Stimulated activated memory B cell treated with anti-CD40 and anti-IgM and Interleukin-4, amounts not matched to agents 10 μg/mL and 1 μg/mL and 100 μg/mL, for 72 hours (primary cell): ENCODE data around the gene EFNB2.

Experiments used
- ATAC-seq: fragments of 150-1000 bp; cut with Tn5 transposase; 2 replicates; pipeline ENCODE4 v1.10.0; 2021
- H3K27ac Mint-ChIP-seq: one replicate; pipeline ENCODE4 v1.8.0; 2022; ENCODE audit warnings: mild to moderate bottlenecking, mixed read lengths
- H3K27me3 Mint-ChIP-seq: one replicate; pipeline ENCODE4 v1.8.0; 2022; ENCODE audit warnings: mixed read lengths
- H3K36me3 Mint-ChIP-seq: one replicate; pipeline ENCODE4 v1.8.0; 2022; ENCODE audit warnings: mixed read lengths
- H3K4me1 Mint-ChIP-seq: one replicate; pipeline ENCODE4 v1.8.0; 2022; ENCODE audit warnings: mixed read lengths
- H3K4me3 Mint-ChIP-seq: one replicate; pipeline ENCODE4 v1.8.0; 2022; ENCODE audit warnings: mild to moderate bottlenecking, moderate library complexity, mixed read lengths
- H3K9me3 Mint-ChIP-seq: one replicate; pipeline ENCODE4 v1.8.0; 2022; ENCODE audit warnings: mixed read lengths

EFNB2 gene

GRCh38 chr13:106535552-106536243 lies at the start of gene EFNB2:
Gene EFNB2, minus strand, starts transcription at chr13:106535662. Its CDS starts 698 bp downstream, at chr13:106534964.
- peaks cover 27% of the 10 kb centered on the region for H3K27me3 Mint-ChIP-seq
- H3K9me3 Mint-ChIP-seq = no peaks in the 10 kb centered on the region
- H3K4me1 Mint-ChIP-seq = peaks cover 21% of the 10 kb centered on the region
- peaks cover 3% of the 10 kb centered on the region for H3K36me3 Mint-ChIP-seq
- peak within 1 kb of the TSS; percentile 85 for H3K4me3 Mint-ChIP-seq
- ATAC-seq = peak; percentile 98
- peak within 1 kb of the TSS; percentile 38 for H3K27ac Mint-ChIP-seq

GRCh38 chr13:106581225-106581624 lies 45.8 kb upstream of the EFNB2 start:
- Mint-ChIP-seq H3K9me3 (peaks cover 14% of the 10 kb centered on the region), H3K27ac (no peak overlapping the region), H3K36me3 (no peaks in the 10 kb centered on the region), H3K4me1 (no peaks in the 10 kb centered on the region), H3K4me3 (no peak overlapping the region), H3K27me3 (no peaks in the 10 kb centered on the region)
- no peak for ATAC-seq

- Mint-ChIP-seq H3K27ac (no peak overlapping the region), H3K9me3 (no peaks in the 10 kb centered on the region), H3K4me3 (no peak overlapping the region), H3K36me3 (peaks cover 5% of the 10 kb centered on the region), H3K27me3 (no peaks in the 10 kb centered on the region), H3K4me1 (no peaks in the 10 kb centered on the region)
- no peak for ATAC-seq
Measured at GRCh38 chr13:106575896-106576295, 40.4 kb upstream of the EFNB2 start.

- peaks cover 5% of the 10 kb centered on the region for H3K36me3 Mint-ChIP-seq
- ATAC-seq = no peak
- peaks cover 8% of the 10 kb centered on the region for H3K4me1 Mint-ChIP-seq
- H3K4me3 Mint-ChIP-seq = no peak overlapping the region
- H3K9me3 Mint-ChIP-seq = no peaks in the 10 kb centered on the region
- H3K27me3 Mint-ChIP-seq = no peaks in the 10 kb centered on the region
- no peak overlapping the region for H3K27ac Mint-ChIP-seq
Measured at GRCh38 chr13:106573868-106574267, 38.4 kb upstream of the EFNB2 start.

GRCh38 chr13:106573284-106573846 lies 37.9 kb upstream of the EFNB2 start:
- Mint-ChIP-seq H3K4me1 (peaks cover 8% of the 10 kb centered on the region), H3K27ac (no peak overlapping the region)
- no peak for ATAC-seq

GRCh38 chr13:106570299-106570852 lies 34.9 kb upstream of the EFNB2 start:
- peak; percentile 65 for ATAC-seq
- H3K4me1 Mint-ChIP-seq = peaks cover 23% of the 10 kb centered on the region
- H3K9me3 Mint-ChIP-seq = no peaks in the 10 kb centered on the region
- peak overlapping the region; percentile 42 for H3K4me3 Mint-ChIP-seq
- no peaks in the 10 kb centered on the region for H3K27me3 Mint-ChIP-seq
- H3K27ac Mint-ChIP-seq = no peak overlapping the region
- peaks cover 11% of the 10 kb centered on the region for H3K36me3 Mint-ChIP-seq

More at GRCh38 chr13:106573284-106573846, 37.9 kb upstream of the EFNB2 start:
- Mint-ChIP-seq H3K9me3 (no peaks in the 10 kb centered on the region), H3K27me3 (no peaks in the 10 kb centered on the region), H3K4me3 (no peak overlapping the region), H3K36me3 (peaks cover 5% of the 10 kb centered on the region)

GRCh38 chr13:106569233-106570095 lies 34.0 kb upstream of the EFNB2 start:
- no peaks in the 10 kb centered on the region for H3K9me3 Mint-ChIP-seq
- no peak overlapping the region for H3K4me3 Mint-ChIP-seq
- H3K27ac Mint-ChIP-seq = no peak overlapping the region
- H3K36me3 Mint-ChIP-seq = peaks cover 18% of the 10 kb centered on the region
- no peaks in the 10 kb centered on the region for H3K27me3 Mint-ChIP-seq
- H3K4me1 Mint-ChIP-seq = peaks cover 32% of the 10 kb centered on the region
- no peak for ATAC-seq

- Mint-ChIP-seq H3K4me3 (peak overlapping the region; percentile 96), H3K9me3 (no peaks in the 10 kb centered on the region), H3K27ac (peak overlapping the region; percentile 98), H3K27me3 (no peaks in the 10 kb centered on the region), H3K36me3 (peaks cover 15% of the 10 kb centered on the region), H3K4me1 (peaks cover 43% of the 10 kb centered on the region)
- ATAC-seq = peak; percentile 42
Measured at GRCh38 chr13:106568299-106569003, 33.0 kb upstream of the EFNB2 start.

- peaks cover 15% of the 10 kb centered on the region for H3K36me3 Mint-ChIP-seq
- H3K4me3 Mint-ChIP-seq = peak within 1 kb of the TSS; percentile 96
- H3K4me1 Mint-ChIP-seq = peaks cover 49% of the 10 kb centered on the region
- H3K9me3 Mint-ChIP-seq = no peaks in the 10 kb centered on the region
- H3K27ac Mint-ChIP-seq = peak within 1 kb of the TSS; percentile 98
- ATAC-seq = peak; percentile 91
- no peaks in the 10 kb centered on the region for H3K27me3 Mint-ChIP-seq
Measured at GRCh38 chr13:106567474-106568298, 32.2 kb upstream of the EFNB2 start, which contains the start of gene ARGLU1. Gene ARGLU1, minus strand, starts transcription at chr13:106568137. Its CDS starts 218 bp downstream, at chr13:106567919.

GRCh38 chr13:106566641-106567473 lies 31.4 kb upstream of the EFNB2 start:
- Mint-ChIP-seq H3K4me1 (peaks cover 57% of the 10 kb centered on the region), H3K27ac (peak overlapping the region; percentile 98), H3K27me3 (no peaks in the 10 kb centered on the region), H3K4me3 (peak overlapping the region; percentile 96), H3K36me3 (peaks cover 15% of the 10 kb centered on the region), H3K9me3 (no peaks in the 10 kb centered on the region)
- peak; percentile 62 for ATAC-seq

- Mint-ChIP-seq H3K36me3 (peaks cover 15% of the 10 kb centered on the region), H3K4me1 (peaks cover 65% of the 10 kb centered on the region), H3K9me3 (no peaks in the 10 kb centered on the region), H3K4me3 (peak overlapping the region; percentile 64), H3K27ac (peak overlapping the region; percentile 42), H3K27me3 (no peaks in the 10 kb centered on the region)
- ATAC-seq = no peak
Measured at GRCh38 chr13:106565127-106565775, 29.8 kb upstream of the EFNB2 start.

- Mint-ChIP-seq H3K9me3 (no peaks in the 10 kb centered on the region), H3K4me3 (no peak overlapping the region), H3K27ac (peak overlapping the region; percentile 74), H3K4me1 (peaks cover 76% of the 10 kb centered on the region), H3K36me3 (peaks cover 31% of the 10 kb centered on the region), H3K27me3 (no peaks in the 10 kb centered on the region)
- ATAC-seq = no peak
Measured at GRCh38 chr13:106562301-106562700, 26.8 kb upstream of the EFNB2 start.
